PFSK-1 (cell line): ENCODE data around the gene GLT6D1.

Experiments
- POLR2AphosphoS5 ChIP-seq: IDR thresholded peaks from 2 replicates; pipeline ENCODE4 v1.6.1; 2012; ENCODE audit warnings: low read depth, mild to moderate bottlenecking, control low read depth, low read length, moderate library complexity
- REST ChIP-seq, 2 experiments: IDR thresholded peaks; 2 replicates each; pipeline versions ENCODE4 v1.6.1 to v1.8.0; 2011 to 2012; ENCODE audit warnings: low read depth in 2 of 2, low read length in 2 of 2, control low read depth in 1 of 2, inconsistent platforms in 1 of 2, mild to moderate bottlenecking in 1 of 2, moderate library complexity in 1 of 2; ENCODE audit not compliant: insufficient read depth in 1 of 2

- TF ChIP-seq REST (IDR thresholded peaks at IDR 0.05; ENCODE audit: insufficient read depth in 1 of 2, low read depth in 2 of 2, low read length in 2 of 2) (no peak), POLR2AphosphoS5 (no peak)
Observed at GRCh38 chr9:135662758-135663450, 23.6 kb upstream of the GLT6D1 start, which contains the start of gene LCN9.
